CD1c-positive myeloid dendritic cell (primary cell): ENCODE data around the gene ZSWIM6.
A peak's percentile ranks its signal among the peaks of the same experiment; 100 is the strongest.

Experiments used
- DNase-seq: peaks from one replicate; pipeline ENCODE4 v3.0.0-alpha.2; 2016; ENCODE audit errors: extremely low spot score

Gene ZSWIM6

GRCh38 chr5:61331407-61332357 is at the start of gene ZSWIM6:
ZSWIM6 (plus strand) TSS chr5:61332258; CDS start chr5:61332273, 15 bp downstream.
- peak; percentile 99 for DNase-seq

- DNase-seq = no peak
Observed at GRCh38 chr5:61283471-61283870, 48.6 kb upstream of the ZSWIM6 start.

- DNase-seq = no peak
Observed at GRCh38 chr5:61285531-61285930, 46.5 kb upstream of the ZSWIM6 start.

GRCh38 chr5:61286446-61287132 is 45.5 kb upstream of the ZSWIM6 start:
- no peak for DNase-seq

GRCh38 chr5:61287474-61287873 is 44.6 kb upstream of the ZSWIM6 start:
- no peak for DNase-seq

GRCh38 chr5:61289241-61289640 is 42.8 kb upstream of the ZSWIM6 start:
- DNase-seq = no peak

- peak; percentile 30 for DNase-seq
Observed at GRCh38 chr5:61289669-61290306, 42.3 kb upstream of the ZSWIM6 start.

GRCh38 chr5:61290791-61291210 is 41.3 kb upstream of the ZSWIM6 start:
- DNase-seq = no peak

GRCh38 chr5:61292062-61292657 is 39.9 kb upstream of the ZSWIM6 start:
- no peak for DNase-seq

GRCh38 chr5:61293071-61293470 is 39.0 kb upstream of the ZSWIM6 start:
- no peak for DNase-seq

GRCh38 chr5:61293873-61294272 is 38.2 kb upstream of the ZSWIM6 start:
- no peak for DNase-seq

GRCh38 chr5:61295365-61295764 is 36.7 kb upstream of the ZSWIM6 start:
- DNase-seq = no peak

GRCh38 chr5:61298066-61298465 is 34.0 kb upstream of the ZSWIM6 start:
- no peak for DNase-seq

GRCh38 chr5:61298580-61298979 is 33.5 kb upstream of the ZSWIM6 start:
- DNase-seq = no peak

GRCh38 chr5:61299261-61299681 is 32.8 kb upstream of the ZSWIM6 start:
- DNase-seq = no peak

GRCh38 chr5:61301341-61302199 is 30.5 kb upstream of the ZSWIM6 start:
- no peak for DNase-seq

- no peak for DNase-seq
Observed at GRCh38 chr5:61302200-61302563, 29.9 kb upstream of the ZSWIM6 start.

- DNase-seq = no peak
Observed at GRCh38 chr5:61303346-61303745, 28.7 kb upstream of the ZSWIM6 start.

- no peak for DNase-seq
Observed at GRCh38 chr5:61304590-61305381, 27.3 kb upstream of the ZSWIM6 start.

- DNase-seq = peak; percentile 35
Observed at GRCh38 chr5:61306531-61307131, 25.4 kb upstream of the ZSWIM6 start.
